GM10266 (cell line): ENCODE results near the gene METTL14.

Experiments used
- DNase-seq: peaks from one replicate; pipeline ENCODE4 v3.0.0; 2012; ENCODE audit errors: extremely low spot score
- TF ChIP-seq, protein P1 (sequence below): IDR thresholded peaks from 2 replicates; pipeline ENCODE4 v1.5.1; 2012; ENCODE audit warnings: mild to moderate bottlenecking, low read depth; ENCODE audit not compliant: control insufficient read depth, insufficient read depth; ENCODE audit errors: missing control alignments

METTL14 gene

DNA sequence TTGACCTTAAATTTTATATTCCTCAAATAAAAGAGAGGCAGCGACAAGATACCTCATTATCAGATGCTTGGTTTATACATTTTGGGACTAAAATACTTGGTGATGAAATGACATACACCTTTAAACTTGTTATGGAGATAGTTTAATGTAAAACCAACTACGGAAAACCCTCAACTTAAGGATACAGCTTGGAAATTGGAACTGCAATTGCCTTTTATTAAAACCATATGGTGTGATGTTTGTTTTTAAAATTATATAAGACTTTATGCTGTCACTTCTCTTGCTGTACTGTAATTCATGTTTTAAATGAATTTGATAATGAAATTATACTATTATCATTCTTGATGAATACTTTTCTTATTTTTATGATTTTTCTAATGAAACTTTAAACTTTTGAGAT is 25.9 kb downstream of the METTL14 start:
- no peak for DNase-seq
- TF ChIP-seq, protein P1, sequence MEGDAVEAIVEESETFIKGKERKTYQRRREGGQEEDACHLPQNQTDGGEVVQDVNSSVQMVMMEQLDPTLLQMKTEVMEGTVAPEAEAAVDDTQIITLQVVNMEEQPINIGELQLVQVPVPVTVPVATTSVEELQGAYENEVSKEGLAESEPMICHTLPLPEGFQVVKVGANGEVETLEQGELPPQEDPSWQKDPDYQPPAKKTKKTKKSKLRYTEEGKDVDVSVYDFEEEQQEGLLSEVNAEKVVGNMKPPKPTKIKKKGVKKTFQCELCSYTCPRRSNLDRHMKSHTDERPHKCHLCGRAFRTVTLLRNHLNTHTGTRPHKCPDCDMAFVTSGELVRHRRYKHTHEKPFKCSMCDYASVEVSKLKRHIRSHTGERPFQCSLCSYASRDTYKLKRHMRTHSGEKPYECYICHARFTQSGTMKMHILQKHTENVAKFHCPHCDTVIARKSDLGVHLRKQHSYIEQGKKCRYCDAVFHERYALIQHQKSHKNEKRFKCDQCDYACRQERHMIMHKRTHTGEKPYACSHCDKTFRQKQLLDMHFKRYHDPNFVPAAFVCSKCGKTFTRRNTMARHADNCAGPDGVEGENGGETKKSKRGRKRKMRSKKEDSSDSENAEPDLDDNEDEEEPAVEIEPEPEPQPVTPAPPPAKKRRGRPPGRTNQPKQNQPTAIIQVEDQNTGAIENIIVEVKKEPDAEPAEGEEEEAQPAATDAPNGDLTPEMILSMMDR = no peak

DNA sequence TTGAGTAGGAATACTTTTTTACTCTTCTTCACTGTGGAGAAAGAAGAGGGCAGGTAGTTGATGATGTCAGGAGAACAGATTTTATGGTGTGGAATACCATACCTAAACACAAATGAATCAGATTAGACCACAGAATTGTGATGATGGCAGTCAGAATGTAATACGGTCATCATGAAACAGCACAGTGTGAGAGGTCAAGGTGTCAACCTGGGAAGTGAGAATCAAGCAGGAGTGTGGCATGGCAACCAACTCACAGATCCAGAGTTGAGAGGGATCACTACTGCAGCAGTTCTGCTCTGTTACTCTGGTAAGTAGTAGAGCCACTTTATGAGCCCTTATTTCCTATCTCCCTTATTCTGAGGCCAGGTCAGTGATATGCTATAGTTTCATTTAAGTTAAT is 27.7 kb downstream of the METTL14 start:
- TF ChIP-seq, protein P1 = no peak

DNA sequence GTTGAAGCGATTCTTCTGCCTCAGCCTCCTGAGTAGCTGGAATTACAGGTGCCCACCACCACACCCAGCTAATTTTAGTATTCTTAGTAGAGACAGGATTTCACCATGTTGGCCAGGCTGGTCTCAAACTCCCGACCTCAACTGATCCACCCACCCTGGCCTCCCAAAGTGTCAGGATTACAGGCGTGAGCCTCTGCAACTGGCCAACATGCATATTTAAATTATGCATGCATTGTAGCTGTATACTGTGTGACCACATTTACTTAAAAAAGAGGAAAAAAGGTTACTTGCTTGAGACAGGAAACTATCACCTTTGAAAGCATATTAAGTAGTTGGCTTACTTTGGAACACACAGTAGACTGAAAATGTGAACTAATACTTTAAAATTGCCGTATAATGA is 29.5 kb downstream of the METTL14 start:
- TF ChIP-seq, protein P1 = no peak
- DNase-seq = no peak

More for the DNA sequence above, 27.7 kb downstream of the METTL14 start:
- no peak for DNase-seq

DNA sequence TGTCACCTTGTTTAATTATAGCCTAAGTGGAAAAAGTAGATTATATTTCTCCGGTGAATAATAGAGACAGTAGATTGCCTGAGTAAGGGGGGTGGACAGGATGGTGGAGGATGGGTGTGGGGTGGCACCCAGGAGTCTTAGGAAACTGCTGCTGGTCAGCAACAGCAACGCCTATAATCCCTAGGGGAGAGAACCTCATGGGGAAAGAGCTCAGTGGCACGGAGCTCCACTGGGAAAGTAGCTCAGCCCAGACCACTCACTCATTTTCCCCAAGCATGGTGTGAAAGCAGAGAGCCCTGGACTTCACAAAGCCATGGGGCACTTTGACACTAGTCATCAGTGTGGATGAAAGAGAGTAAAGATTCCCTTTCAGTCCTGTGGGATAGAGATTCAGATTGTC is 31.1 kb downstream of the METTL14 start:
- DNase-seq = no peak
- TF ChIP-seq, protein P1 = no peak

DNA sequence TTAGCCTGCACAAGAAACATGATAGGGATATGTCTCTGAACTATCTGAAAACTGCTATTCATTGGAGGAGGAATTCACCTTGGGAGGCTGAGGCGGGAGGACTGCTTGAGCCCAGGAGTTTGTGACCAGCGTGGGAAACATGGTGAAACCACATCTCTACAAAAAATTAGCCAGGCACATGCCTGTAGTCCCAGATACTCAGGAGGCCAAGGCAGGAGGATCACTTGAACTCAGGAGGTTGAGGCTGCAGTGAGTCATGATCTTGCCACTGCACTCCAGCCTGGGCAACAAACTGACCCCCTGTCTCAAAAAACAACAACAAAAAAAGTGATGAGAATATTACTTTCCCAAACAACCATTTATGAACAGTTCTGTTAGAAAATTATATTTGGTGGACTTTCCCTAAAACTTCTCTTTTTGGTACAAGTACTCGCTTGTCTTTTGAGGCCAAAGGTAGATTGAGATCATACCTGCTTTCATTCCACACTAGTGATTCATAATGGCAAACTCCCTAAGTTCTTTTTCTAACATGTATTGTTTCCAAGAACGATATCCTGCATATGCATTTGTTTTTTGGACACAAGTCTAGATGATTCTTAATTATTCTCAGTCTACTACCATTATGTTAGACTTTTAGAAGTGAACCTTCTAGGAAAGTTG is 33.4 kb downstream of the METTL14 start:
- DNase-seq = no peak
- TF ChIP-seq, protein P1 = no peak

DNA sequence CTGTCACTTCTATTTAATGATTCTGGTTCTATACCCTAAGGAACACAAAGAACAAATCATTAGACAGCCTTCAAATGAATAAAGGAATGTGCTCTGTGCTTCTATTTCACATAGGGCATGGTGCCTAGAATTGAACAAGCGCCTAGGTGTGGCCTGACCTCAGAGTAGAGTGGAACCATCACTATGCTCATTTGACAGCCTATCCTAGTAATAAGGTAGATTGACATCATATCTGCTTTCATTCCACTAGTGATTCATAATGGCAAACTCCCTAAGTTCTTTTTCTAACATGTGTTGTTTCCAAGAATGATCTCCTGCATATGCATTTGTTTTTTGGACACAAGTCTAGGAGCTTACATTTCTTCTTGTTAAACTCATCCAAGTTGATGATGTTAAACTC is 36.6 kb downstream of the METTL14 start:
- TF ChIP-seq, protein P1 = no peak
- no peak for DNase-seq

DNA sequence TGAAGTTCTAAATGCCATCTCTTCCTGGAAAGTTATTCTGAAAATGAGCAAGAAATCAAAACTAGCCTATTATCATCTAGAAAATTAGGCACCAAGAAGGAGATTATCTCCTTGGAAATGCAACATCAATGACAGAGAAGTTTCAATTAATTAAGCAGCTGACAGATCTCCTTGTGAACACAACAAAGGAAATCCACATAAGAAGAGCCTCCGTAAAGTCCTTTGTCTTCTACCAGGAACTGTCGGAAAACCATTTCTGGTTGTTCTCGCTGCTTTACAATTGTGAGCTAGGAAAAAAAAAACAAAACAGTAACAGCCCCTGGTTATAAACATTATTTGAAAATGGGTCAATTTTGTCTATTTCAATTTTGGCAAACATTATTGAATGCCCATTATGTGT is 38.2 kb downstream of the METTL14 start:
- TF ChIP-seq, protein P1 = no peak
- no peak for DNase-seq
